HepG2 (cell line): ENCODE results near the gene DCP2. TPM values are rescaled to one million over a fixed set of nuclear protein-coding genes. Genes with fewer than 3 reads are reported as not detected.
A peak's percentile ranks its signal among the peaks of the same experiment; 100 is the strongest.

Experiments used
- ATAC-seq: fragments of 200-7000 bp; cut with Tn5 transposase; 3 replicates; pipeline ENCODE4 v1.9.1; 2020; ENCODE audit warnings: mild to moderate bottlenecking, moderate library complexity
- BruUV-seq: library from RNA; stranded (reverse); fragments of 400-500 nt; replicated peaks from 2 replicates; lab custom pipeline; 2021; lab: Mats Ljungman, UMichigan
- CTCF ChIA-PET: fragments of 300-600 bp; formaldehyde crosslinking; extraction: SDS; loops from one replicate; lab custom pipeline; 2021; ENCODE audit warnings: low total read pairs, inconsistent platforms, low intra/inter-chr PET ratio; lab: Yijun Ruan, JAX
- POLR2A ChIA-PET: fragments of 350-600 bp; sonication (Branson Sonifier 250); formaldehyde crosslinking; loops from one replicate; lab custom pipeline; 2020; ENCODE audit warnings: antibody characterized with exemption, inconsistent platforms; lab: Yijun Ruan, JAX
- DNase-seq: peaks from one replicate; pipeline ENCODE4 v3.0.0-alpha.2; 2015; ENCODE audit warnings: low spot score
- FAIRE-seq: peaks from 3 replicates; lab custom pipeline; 2011; peaks lifted over from hg19 to GRCh38; lab: Jason Lieb, UNC
- H2AFZ ChIP-seq: one replicate; pipeline ENCODE4 v1.6.1; 2011; ENCODE audit warnings: low read length, inconsistent platforms
- H3K27ac ChIP-seq: fragments of 300-600 bp; 3 replicates; pipeline ENCODE4 v1.8.0; 2011; ENCODE audit warnings: mixed run types, mild to moderate bottlenecking, mixed read lengths, low read length, inconsistent platforms; ENCODE audit not compliant: insufficient read depth; ENCODE audit errors: extremely low read length
- H3K27me3 ChIP-seq, 2 experiments: fragments of 200-600 bp in 1 of 2; 2 replicates in 1 of 2; 3 replicates in 1 of 2; pipeline versions ENCODE4 v1.6.0 to v1.8.0; 2011; ENCODE audit warnings: low read length in 2 of 2, mild to moderate bottlenecking in 2 of 2, moderate library complexity in 2 of 2, inconsistent platforms in 1 of 2; ENCODE audit not compliant: insufficient read depth in 2 of 2, control insufficient read depth in 1 of 2
- H3K36me3 ChIP-seq, 2 experiments: fragments of 200-600 bp in 1 of 2; replicated peaks in 1 of 2; 2 replicates in 1 of 2; 3 replicates in 1 of 2; pipeline versions ENCODE4 v1.5.1 to v1.8.0; 2011; ENCODE audit warnings: low read length in 2 of 2, inconsistent platforms in 1 of 2; ENCODE audit not compliant: insufficient read depth in 2 of 2, control insufficient read depth in 1 of 2
- H3K4me1 ChIP-seq: 2 replicates; pipeline ENCODE4 v1.5.1; 2012; ENCODE audit warnings: low read length, inconsistent platforms; ENCODE audit not compliant: insufficient read depth
- H3K4me2 ChIP-seq: 2 replicates; pipeline ENCODE4 v1.6.0; 2011; ENCODE audit warnings: low read depth, low read length, inconsistent platforms
- H3K4me3 ChIP-seq, 3 experiments: fragments of 200-600 bp in 1 of 3; sonication (generic), shearing (Covaris generic) in 1 of 3; replicated peaks in 1 of 3; 2 replicates each; pipeline ENCODE4 v1.5.1; 2011 to 2016; ENCODE audit warnings: low read length in 3 of 3, inconsistent platforms in 2 of 3, low read depth in 2 of 3, mild to moderate bottlenecking in 2 of 3, control low read depth in 1 of 3, mixed read lengths in 1 of 3; ENCODE audit not compliant: insufficient read depth in 1 of 3
- H3K79me2 ChIP-seq: one replicate; pipeline ENCODE4 v1.6.1; 2011; ENCODE audit warnings: low read length, inconsistent platforms; ENCODE audit not compliant: insufficient read depth
- H3K9ac ChIP-seq: 2 replicates; pipeline ENCODE4 v1.6.0; 2011; ENCODE audit warnings: mild to moderate bottlenecking, low read depth, low read length, inconsistent platforms; ENCODE audit not compliant: insufficient read depth
- H3K9me3 ChIP-seq: 2 replicates; pipeline ENCODE4 v1.5.1; 2012; ENCODE audit warnings: mild to moderate bottlenecking, low read length
- H4K20me1 ChIP-seq: 2 replicates; pipeline ENCODE4 v1.6.0; 2011; ENCODE audit warnings: inconsistent platforms, mild to moderate bottlenecking, low read length, moderate library complexity; ENCODE audit not compliant: insufficient read depth
- ARID5B ChIP-seq: IDR thresholded peaks from 2 replicates; pipeline ENCODE4 v1.4.0; 2020; ENCODE audit warnings: mild to moderate bottlenecking, missing genetic modification reagents
- ATF5 ChIP-seq: sonication (generic); formaldehyde crosslinking; IDR thresholded peaks from 2 replicates; pipeline ENCODE4 v1.4.0; 2020; ENCODE audit warnings: mild to moderate bottlenecking, low read depth, missing genetic modification reagents
- CHD4 ChIP-seq: fragments of 200-600 bp; sonication (generic); IDR thresholded peaks from 2 replicates; pipeline ENCODE4 v1.7.0; 2017; ENCODE audit warnings: mild to moderate bottlenecking, low read length, borderline replicate concordance
- EHMT2 ChIP-seq: fragments of 200-600 bp; sonication (generic); IDR thresholded peaks from 2 replicates; pipeline ENCODE4 v1.7.0; 2017; ENCODE audit warnings: antibody characterized with exemption, low read depth, low read length, borderline replicate concordance
- ELF3 ChIP-seq: IDR thresholded peaks from 2 replicates; pipeline ENCODE4 v1.6.1; 2016; ENCODE audit warnings: missing genetic modification reagents, missing compliant biosample characterization
- ERF ChIP-seq: IDR thresholded peaks from 2 replicates; pipeline ENCODE4 v1.6.1; 2018; ENCODE audit warnings: missing biosample characterization, missing genetic modification reagents
- FOXP4 ChIP-seq: sonication (generic); formaldehyde crosslinking; IDR thresholded peaks from 2 replicates; pipeline ENCODE4 v1.4.0; 2020; ENCODE audit warnings: missing genetic modification reagents
- IRF9 ChIP-seq: sonication (generic); formaldehyde crosslinking; IDR thresholded peaks from 2 replicates; pipeline ENCODE4 v1.8.0; 2022; ENCODE audit warnings: missing genetic modification reagents, mild to moderate bottlenecking, borderline replicate concordance
- KLF6 ChIP-seq: IDR thresholded peaks from 2 replicates; pipeline ENCODE4 v1.8.0; 2016; ENCODE audit warnings: missing biosample characterization, missing genetic modification reagents
- PHF8 ChIP-seq: sonication (generic); formaldehyde crosslinking; IDR thresholded peaks from 2 replicates; pipeline ENCODE4 v1.5.0; 2020; ENCODE audit warnings: missing genetic modification reagents
- SOX6 ChIP-seq, 2 experiments: fragments of 450-650 bp in 1 of 2; sonication (generic) in 1 of 2; formaldehyde crosslinking in 1 of 2; IDR thresholded peaks; 2 replicates each; pipeline versions ENCODE4 v1.4.0 to v1.6.1; 2017 to 2020; ENCODE audit warnings: antibody characterized with exemption in 1 of 2, mild to moderate bottlenecking in 1 of 2, missing genetic modification reagents in 1 of 2
- TCF7 ChIP-seq: sonication (generic); IDR thresholded peaks from 2 replicates; pipeline ENCODE4 v1.6.1; 2016; ENCODE audit warnings: antibody characterized with exemption, low read depth
- THAP11 ChIP-seq: IDR thresholded peaks from 2 replicates; pipeline ENCODE4 v1.6.1; 2016; ENCODE audit warnings: missing biosample characterization, missing genetic modification reagents
- YY1 ChIP-seq: IDR thresholded peaks from 2 replicates; pipeline ENCODE4 v1.6.1; 2011; ENCODE audit warnings: low read length, low read depth, moderate library complexity, mild to moderate bottlenecking; ENCODE audit not compliant: insufficient read depth, insufficient replicate concordance
- ZNF350 ChIP-seq: sonication (generic); formaldehyde crosslinking; IDR thresholded peaks from 2 replicates; pipeline ENCODE4 v1.4.0; 2020; ENCODE audit warnings: mild to moderate bottlenecking, low read depth, missing genetic modification reagents, borderline replicate concordance
- WGBS: methylation state at CpG from one replicate; pipeline ENCODE4 v1.1.6; 2017; ENCODE audit warnings: low lambda C conversion rate; 5-methylcytosine and 5-hydroxymethylcytosine counted together
- in situ Hi-C: cut with HindIII; loops from 2 replicates; pipeline ENCODE4 v1.10.0; 2017; ENCODE audit warnings: low pct_unique_long_range_greater_than_20kb; ENCODE audit not compliant: extremely low pct_ligation_motif_present
- intact Hi-C: fragments of 100-400 bp; cut with micrococcal nuclease; formaldehyde crosslinking; loops from one replicate; pipeline ENCODE4 v1.10.0; 2022; ENCODE audit not compliant: unreplicated experiment
- polyA plus RNA-seq, 8 experiments: library from polyadenylated mRNA; depleted of rRNA in 3 of 8; stranded (reverse) in 7 of 8; unstranded in 1 of 8; fragments of >200 nt; fragmentation: Illumina TruSeq in 4 of 8; extraction: Trizol in 4 of 8; gene quantifications; 2 replicates each; pipeline versions ENCODE4 v1.2.1 to v1.2.3, GENCODE V29; 2011 to 2016; ENCODE audit warnings: low read depth in 4 of 8, missing spikeins in 1 of 8, mixed read lengths in 1 of 8; ENCODE audit not compliant: insufficient read depth in 1 of 8
- total RNA-seq, 5 experiments: library from RNA; depleted of rRNA; stranded (reverse); fragments of >200 nt; fragmentation: Illumina TruSeq; extraction: Trizol; gene quantifications; 2 replicates each; pipeline ENCODE4 v1.2.3, GENCODE V29; 2016; ENCODE audit warnings: low read depth in 1 of 5

The DCP2 gene
- total and polyA plus RNA-seq, 2 of the 13 experiments (the other 11 are each of a cell fraction or from before 2014, with no cell fraction given) = 16.2 to 63.4 TPM

- no peaks in the 10 kb centered on the region for H3K79me2 ChIP-seq
- in situ Hi-C loops = no loop called here
- no peaks in the 10 kb centered on the region for H3K9me3 ChIP-seq
- no peaks in the 10 kb centered on the region for H4K20me1 ChIP-seq
- TSS peak; percentile 98 for BruUV-seq
- POLR2A ChIA-PET = interaction anchor here (1.2 to 2.7 kb wide), 9 partner anchors 8 to 107 kb away, joined by 3 to 59 read pairs (median 9); partner anchors contain the start of genes DCP2, REEP5 and SRP19
- peak; percentile 92 for ATAC-seq
- 14% methylated on average over 5 of the region's 5 CpGs for WGBS
- H3K9ac ChIP-seq = peak overlapping the region; percentile 44
- H2AFZ ChIP-seq = no peak overlapping the region
- H3K4me3 ChIP-seq = peak overlapping the region in 2 of 3 experiments; percentile 1 to 47; a peak in 2 of 6 replicates
- H3K27me3 ChIP-seq = no peaks in the 10 kb centered on the region
- intact Hi-C loops = loop anchor here (10.0 kb wide), 1 partner anchor 804 kb away; no protein-coding TSS in a partner anchor
- DNase-seq = peak; percentile 93
- CTCF ChIA-PET = no interaction called here
- H3K27ac ChIP-seq = peak overlapping the region; percentile 69
- no peaks in the 10 kb centered on the region for H3K36me3 ChIP-seq
- FAIRE-seq = peak; percentile 87
- peaks cover 52% of the 10 kb centered on the region for H3K4me1 ChIP-seq
- H3K4me2 ChIP-seq = peak overlapping the region; percentile 64
- no peak for TF ChIP-seq YY1
- TF ChIP-seq ZNF350 (CRISPR knock-in tag) = no peak
- peak; percentile 93 for TF ChIP-seq ARID5B (CRISPR knock-in tag)
- no peak for TF ChIP-seq CHD4
- no peak for TF ChIP-seq SOX6 (IDR thresholded peaks at IDR 0.05)
- TF ChIP-seq SOX6 (CRISPR knock-in tag; IDR thresholded peaks at IDR 0.05) = peak; percentile 92
- TF ChIP-seq KLF6 (CRISPR knock-in tag) = 0 out of 2 replicates have a peak, but pooled peaks have one; percentile 29
- TF ChIP-seq ATF5 (CRISPR knock-in tag) = no peak
- peak; percentile 62; the same call in 1 of the 2 replicates for TF ChIP-seq ELF3 (CRISPR knock-in tag)
- peak; percentile 43 for TF ChIP-seq THAP11 (CRISPR knock-in tag)
- peak; percentile 25; the same call in 1 of the 2 replicates for TF ChIP-seq TCF7
- no peak for TF ChIP-seq EHMT2
- TF ChIP-seq IRF9 (CRISPR knock-in tag) = no peak
- TF ChIP-seq ERF (CRISPR knock-in tag) = peak; percentile 36; the same call in 1 of the 2 replicates
- TF ChIP-seq FOXP4 (CRISPR knock-in tag) = peak; percentile 78
- peak; percentile 14; the same call in 1 of the 2 replicates for TF ChIP-seq PHF8 (CRISPR knock-in tag)
These were observed 8.0 kb upstream of the DCP2 start for GRCh38 chr5:112968411-112969106.
